Coronary artery (tissue), 2 donors: ENCODE data around the gene NCKAP5.

Experiments
- DNase-seq: peaks from one replicate; pipeline ENCODE4 v3.0.0-alpha.2; 2017; ENCODE audit warnings: low spot score
- H3K27ac ChIP-seq, 2 donors: fragments of 200-600 bp; sonication (generic); one replicate each; pipeline ENCODE4 v1.5.1; 2016 to 2019
- H3K4me3 ChIP-seq: fragments of 200-600 bp; sonication (generic); 2 replicates; pipeline ENCODE4 v1.5.1; 2016; ENCODE audit warnings: mild to moderate bottlenecking, moderate library complexity
- CTCF ChIP-seq: fragments of 200-600 bp; sonication (generic); IDR thresholded peaks from one replicate; pipeline ENCODE4 v1.5.1; 2019; ENCODE audit warnings: antibody characterized with exemption

The NCKAP5 gene

DNA sequence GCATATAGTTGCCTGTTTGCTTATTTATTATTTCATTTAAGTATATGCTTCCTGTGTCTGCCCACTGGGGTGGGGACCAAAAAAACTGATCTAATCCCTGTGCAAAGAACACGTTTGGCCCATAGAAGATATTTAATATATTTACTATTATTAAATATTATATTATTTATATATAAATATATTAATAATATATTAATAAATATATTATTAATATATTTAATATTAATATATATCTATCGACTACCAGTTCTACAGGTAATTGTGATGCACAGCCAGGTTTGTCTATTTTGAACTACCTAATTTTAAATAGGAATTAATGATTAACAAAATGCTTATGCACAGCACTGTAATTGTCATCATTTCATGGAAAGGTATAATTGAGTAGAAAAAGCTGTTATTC lies 609.4 kb downstream of the NCKAP5 start:
- Histone ChIP-seq H3K27ac (no peak overlapping the region), H3K4me3 (no peak overlapping the region)
- DNase-seq: no peak
- no peak for TF ChIP-seq CTCF

DNA sequence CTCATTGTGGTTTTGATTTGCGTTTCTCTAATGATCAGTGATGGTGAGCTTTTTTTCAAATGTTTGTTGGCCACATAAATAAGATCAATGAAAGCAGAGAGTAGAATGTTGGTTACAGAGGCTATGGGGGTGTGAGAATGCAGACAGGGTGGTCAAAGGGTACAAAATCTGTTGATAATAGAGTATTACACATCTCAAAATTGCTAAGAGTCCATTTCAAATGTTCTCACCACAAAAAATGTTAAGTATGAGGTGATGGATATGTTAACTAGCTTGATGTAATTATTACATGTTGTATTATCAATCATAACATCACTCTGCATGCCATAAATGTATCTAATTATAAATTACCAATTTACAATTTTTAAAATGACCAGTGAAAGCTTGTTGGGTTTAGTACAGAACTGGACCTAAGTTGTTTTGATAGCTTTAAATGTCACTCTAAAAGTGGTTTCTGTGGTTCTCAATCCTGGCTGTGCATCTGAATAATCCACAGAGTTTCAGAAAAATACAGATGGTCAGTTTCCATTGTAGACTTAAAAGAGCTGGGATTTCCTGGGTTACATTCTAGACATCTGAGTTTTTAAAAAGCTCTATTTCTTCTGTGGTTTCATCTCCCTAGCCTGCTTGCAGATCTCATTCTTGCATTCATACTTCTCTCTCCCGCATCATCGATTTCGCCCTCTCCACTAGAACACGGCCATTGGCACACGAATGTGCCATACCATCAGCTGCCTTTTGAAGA lies 612.2 kb downstream of the NCKAP5 start:
- TF ChIP-seq CTCF: no peak
- DNase-seq: no peak
- Histone ChIP-seq H3K27ac (no peak overlapping the region), H3K4me3 (no peak overlapping the region)

GRCh38 chr2:132953771-132954170 lies 614.5 kb downstream of the NCKAP5 start:
- no peak for DNase-seq
- no peak for TF ChIP-seq CTCF
- H3K27ac ChIP-seq: no peak overlapping the region
- H3K4me3 ChIP-seq: no peak overlapping the region

DNA sequence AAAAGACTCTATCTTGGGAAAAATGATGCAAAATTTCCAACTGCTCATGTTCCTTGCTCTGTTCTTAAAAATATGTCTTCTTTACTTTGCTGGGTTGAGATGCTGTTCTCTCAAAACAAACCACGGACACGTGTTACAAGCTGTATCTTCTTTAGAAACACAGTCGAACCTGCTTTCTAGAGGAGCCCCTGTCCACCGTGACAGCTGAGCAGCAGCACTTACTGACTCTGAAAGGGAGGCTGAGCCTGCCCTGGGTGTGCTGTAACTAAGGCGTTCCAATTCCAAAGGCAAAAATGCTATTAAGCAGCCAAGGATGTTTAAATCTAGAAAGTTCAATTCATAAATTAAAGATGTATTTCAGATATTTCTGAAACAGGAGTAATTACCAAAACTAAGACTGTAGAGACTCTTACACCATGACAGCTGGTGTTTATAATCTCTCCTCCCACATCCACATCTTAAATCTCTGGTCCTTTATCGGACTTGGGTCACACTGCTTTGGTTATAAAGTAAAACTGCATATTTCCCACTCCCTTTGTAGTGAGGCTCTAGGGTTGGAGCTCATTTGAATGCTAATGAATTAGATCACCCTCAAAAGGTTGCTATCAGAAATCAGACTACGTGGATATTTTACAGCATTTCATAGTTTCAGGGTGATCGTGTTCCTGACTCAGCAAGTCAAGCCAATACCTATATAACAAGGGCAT lies 617.1 kb downstream of the NCKAP5 start:
- Histone ChIP-seq H3K27ac (no peak overlapping the region), H3K4me3 (no peak overlapping the region)
- DNase-seq: no peak
- no peak for TF ChIP-seq CTCF

GRCh38 chr2:132949108-132949507 lies 619.2 kb downstream of the NCKAP5 start:
- no peak for DNase-seq
- no peak overlapping the region for H3K4me3 ChIP-seq
- no peak overlapping the region for H3K27ac ChIP-seq
- TF ChIP-seq CTCF: no peak

DNA sequence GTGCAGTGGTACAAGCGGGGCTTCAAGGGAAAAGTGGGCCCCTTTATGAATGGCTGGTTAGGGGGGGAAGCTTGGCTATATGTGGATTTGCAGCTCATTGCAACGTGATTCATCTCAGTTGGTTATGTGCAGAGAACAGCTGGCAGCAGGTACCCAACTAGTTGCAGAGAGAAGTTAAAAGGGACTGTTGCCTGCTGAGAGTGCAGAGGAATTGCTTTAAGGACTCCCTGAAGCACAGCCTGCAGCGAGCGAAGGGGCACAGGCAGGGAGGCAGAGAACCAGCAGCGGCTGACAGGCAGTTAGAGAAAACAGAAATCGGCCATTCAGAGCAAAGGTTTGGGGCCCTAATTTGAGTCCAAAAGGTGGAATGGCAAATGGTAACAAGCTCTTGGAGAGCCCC lies 620.1 kb downstream of the NCKAP5 start:
- DNase-seq: no peak
- H3K27ac ChIP-seq: no peak overlapping the region
- no peak for TF ChIP-seq CTCF
- no peak overlapping the region for H3K4me3 ChIP-seq

GRCh38 chr2:132943829-132944228 lies 624.4 kb downstream of the NCKAP5 start:
- Histone ChIP-seq H3K27ac (no peak overlapping the region), H3K4me3 (no peak overlapping the region)
- no peak for DNase-seq
- TF ChIP-seq CTCF: no peak
